Inflammatory macrophage treated with lipopolysaccharide for 4 hours (primary cell): ENCODE data around the gene SLC13A1.
"Not testable (repeated sequence)": the region's sequence is repeated elsewhere in the genome, so short reads cannot be mapped to it uniquely, and the experiment has no call there.

Experiments
- DNase-seq: peaks from one replicate; pipeline ENCODE4 v3.0.0-alpha.2; 2020

Gene SLC13A1

DNA sequence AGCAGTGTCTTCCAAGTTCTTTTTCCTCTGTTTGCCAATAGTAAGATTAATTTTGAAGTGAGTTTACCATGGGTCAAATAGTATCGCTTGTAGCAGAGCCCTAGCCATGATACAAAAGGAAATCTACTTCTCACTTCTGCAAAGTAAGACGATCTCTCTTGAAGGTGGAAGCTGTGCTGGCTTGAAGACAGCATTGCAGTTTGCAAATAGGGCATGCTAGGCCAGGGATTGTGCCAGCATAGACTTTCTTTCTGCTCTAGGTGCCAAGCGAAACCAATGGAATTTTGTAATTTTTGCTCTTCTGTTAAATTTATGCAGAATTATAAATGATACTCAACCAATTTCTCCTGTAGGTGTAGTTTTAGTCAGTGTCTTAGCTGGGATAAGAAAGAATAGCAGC lies 74.5 kb downstream of the SLC13A1 start:
- no peak for DNase-seq

- no peak for DNase-seq
Measured at GRCh38 chr7:123122916-123123315, 76.9 kb downstream of the SLC13A1 start.

- no peak for DNase-seq
Measured at GRCh38 chr7:123120286-123120685, 79.5 kb downstream of the SLC13A1 start.

- DNase-seq, result no peak
Measured at GRCh38 chr7:123115331-123115730, 84.4 kb downstream of the SLC13A1 start.

DNA sequence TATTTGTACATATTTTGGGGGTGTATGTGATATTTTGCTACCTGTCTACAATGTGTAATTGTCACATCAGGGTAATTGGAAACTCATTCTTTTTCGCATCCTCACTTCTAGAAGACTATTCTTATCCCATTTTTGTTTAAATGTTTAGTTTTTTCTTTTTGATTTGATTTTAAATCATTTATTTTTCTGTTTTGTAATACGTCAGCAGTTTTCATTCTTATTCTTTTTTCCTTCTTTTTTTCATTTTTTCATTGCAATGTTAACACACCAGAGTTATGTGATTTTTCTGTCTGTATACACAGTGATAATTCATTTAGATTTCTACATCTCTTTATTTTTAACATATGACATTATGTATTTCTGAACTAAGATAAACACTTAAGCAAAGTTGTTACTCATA lies 85.5 kb downstream of the SLC13A1 start:
- no peak for DNase-seq

GRCh38 chr7:123112833-123113232 lies 86.9 kb downstream of the SLC13A1 start:
- no peak for DNase-seq

- DNase-seq, result no peak
Measured at GRCh38 chr7:123099712-123100111, 100.1 kb downstream of the SLC13A1 start.

- no peak for DNase-seq
Measured at GRCh38 chr7:123096976-123097375, 102.8 kb downstream of the SLC13A1 start.

DNA sequence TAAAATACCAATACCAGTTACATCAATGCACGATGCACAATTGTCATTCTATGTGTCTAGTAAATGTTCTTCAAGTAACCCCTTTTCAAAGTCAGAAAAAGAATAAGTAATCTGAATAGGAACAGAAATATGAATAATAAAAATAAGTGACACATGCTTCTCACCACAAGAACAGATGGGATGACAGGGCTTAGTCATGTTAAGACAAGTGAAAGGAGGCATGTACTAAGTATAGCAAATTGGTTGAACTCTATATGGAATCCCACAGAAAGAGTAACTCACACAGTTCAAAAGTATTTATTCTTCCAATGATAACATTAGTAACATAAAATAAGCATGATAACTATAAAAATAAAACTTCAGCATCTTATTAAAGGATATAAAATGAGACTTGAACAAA lies 103.3 kb downstream of the SLC13A1 start:
- no peak for DNase-seq

DNA sequence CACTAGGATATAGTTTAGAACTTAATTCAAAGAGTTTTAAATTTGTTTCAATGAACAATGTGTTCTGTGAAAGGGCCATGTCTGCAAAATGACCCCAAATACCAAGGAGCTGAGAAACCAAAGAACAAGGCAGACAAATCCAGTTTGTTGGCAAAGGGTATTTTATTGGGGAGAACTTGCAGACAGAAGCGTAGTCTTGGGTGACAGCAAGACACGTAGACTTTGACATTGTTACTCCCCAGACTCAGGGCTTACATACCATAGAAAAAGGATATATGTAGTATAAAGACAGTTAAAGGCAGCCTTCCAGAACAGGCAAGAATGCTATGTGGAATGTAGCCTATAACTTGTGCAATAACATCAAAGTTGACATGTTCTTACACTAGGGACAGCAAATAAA lies 109.3 kb downstream of the SLC13A1 start:
- no peak for DNase-seq

GRCh38 chr7:123086910-123087309 lies 112.9 kb downstream of the SLC13A1 start:
- not testable (repeated sequence) for DNase-seq

GRCh38 chr7:123084861-123085260 lies 114.9 kb downstream of the SLC13A1 start:
- DNase-seq, result not testable (repeated sequence)

- no peak for DNase-seq
Measured at GRCh38 chr7:123079021-123079420, 120.7 kb downstream of the SLC13A1 start.

DNA sequence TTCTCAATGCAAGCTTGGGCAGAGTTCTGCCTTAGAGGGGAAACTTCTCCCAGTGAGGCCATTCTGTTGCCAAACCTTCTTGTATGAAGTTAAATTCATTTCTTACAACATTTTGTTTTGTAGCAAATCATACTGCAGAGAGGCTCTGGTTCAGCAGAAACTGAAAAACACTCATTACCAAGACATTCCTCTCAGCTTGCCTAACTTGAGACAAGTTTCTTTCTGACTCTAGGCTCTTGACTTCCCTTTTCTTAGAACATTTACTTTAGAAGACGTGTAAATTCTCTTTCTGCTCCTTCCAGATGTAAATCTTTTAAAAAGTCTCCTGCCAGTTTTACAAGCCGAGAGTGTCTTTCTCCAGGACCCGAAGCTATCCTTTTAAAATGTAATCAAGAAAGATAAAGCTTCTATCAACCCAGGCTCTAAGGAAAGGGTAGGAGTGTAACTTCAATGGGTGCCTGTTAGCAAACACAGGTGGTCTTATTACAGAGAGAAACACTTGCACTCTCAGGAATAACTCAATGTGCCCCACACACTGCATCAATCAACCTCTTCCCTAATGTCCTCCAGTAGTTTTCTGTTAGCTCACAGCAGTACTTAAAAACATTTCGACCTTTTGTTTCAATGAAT lies 123.8 kb downstream of the SLC13A1 start:
- no peak for DNase-seq

DNA sequence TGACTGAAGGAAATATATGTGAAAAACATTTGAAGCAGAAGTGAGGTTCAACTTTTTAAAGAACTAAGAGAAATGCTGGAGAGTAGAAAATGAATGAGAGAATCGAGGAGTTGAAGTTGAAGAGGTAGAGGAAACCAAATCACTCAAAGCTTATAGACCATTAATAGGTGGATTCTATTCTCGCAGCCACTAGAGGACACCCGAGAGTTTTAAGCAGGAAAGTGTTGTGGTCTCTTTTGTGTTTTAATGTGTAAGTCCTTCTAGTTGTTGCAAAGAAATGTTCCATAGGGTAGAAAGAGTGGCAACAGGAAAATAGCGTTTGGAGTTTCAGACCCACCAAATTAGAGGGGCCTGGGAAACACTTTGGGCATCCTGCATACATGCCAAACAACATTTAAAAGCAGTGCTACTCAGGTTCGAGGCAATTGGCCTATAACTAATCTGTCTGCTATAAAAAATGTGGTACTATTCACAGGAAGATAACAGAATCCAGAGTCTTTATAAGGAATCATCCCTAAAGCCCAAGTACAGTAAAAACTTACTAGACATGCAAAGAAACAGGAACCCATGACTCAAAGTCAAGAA lies 129.0 kb downstream of the SLC13A1 start:
- no peak for DNase-seq

GRCh38 chr7:123067814-123068213 lies 132.0 kb downstream of the SLC13A1 start:
- DNase-seq, result no peak
